ENCODE data around the gene CACNG1. TPM values are rescaled to one million over a fixed set of nuclear protein-coding genes. Genes with fewer than 3 reads are reported as not detected.
"Not testable (repeated sequence)": the region's sequence is repeated elsewhere in the genome, so short reads cannot be mapped to it uniquely, and the experiment has no call there.

CACNG1 gene
- total RNA-seq, 1 donor from 2014 or later, result not detected

- intact Hi-C loops (cut with micrococcal nuclease), result no loop called here
- CTCF ChIA-PET, result no interaction called here
- POLR2A ChIA-PET, result no interaction called here
These were observed 46.0 kb downstream of the CACNG1 start for GRCh38 chr17:67090341-67090740.

GRCh38 chr17:67092291-67092690 lies 47.9 kb downstream of the CACNG1 start:
- ATAC-seq (ENCODE audit: low read depth) (no peak), DNase-seq (no peak)
- no peak for TF ChIP-seq CTCF (IDR thresholded peaks at IDR 0.05)
- POLR2A ChIA-PET, result no interaction called here
- no peaks in the 10 kb centered on the region for H3K27me3 Mint-ChIP-seq
- H3K4me3 Mint-ChIP-seq, result no peak overlapping the region
- H3K27ac Mint-ChIP-seq, result no peak overlapping the region
- H3K36me3 Mint-ChIP-seq (ENCODE audit: low read depth), result peaks cover 67% of the 10 kb centered on the region
- H3K9me3 Mint-ChIP-seq, result peaks cover 3% of the 10 kb centered on the region
- CTCF ChIA-PET, result no interaction called here
- intact Hi-C loops (cut with micrococcal nuclease), result no loop called here
- peaks cover 5% of the 10 kb centered on the region for H3K4me1 Mint-ChIP-seq

More at GRCh38 chr17:67090341-67090740, 46.0 kb downstream of the CACNG1 start:
- no peaks in the 10 kb centered on the region for H3K27me3 Mint-ChIP-seq
- H3K9me3 Mint-ChIP-seq, result peaks cover 3% of the 10 kb centered on the region
- ATAC-seq (ENCODE audit: low read depth), result no peak
- no peak overlapping the region for H3K27ac Mint-ChIP-seq
- no peak for DNase-seq
- no peak for TF ChIP-seq CTCF (IDR thresholded peaks at IDR 0.05)
- no peaks in the 10 kb centered on the region for H3K4me1 Mint-ChIP-seq
- H3K36me3 Mint-ChIP-seq (ENCODE audit: low read depth), result peaks cover 68% of the 10 kb centered on the region
- no peak overlapping the region for H3K4me3 Mint-ChIP-seq

GRCh38 chr17:67092710-67093109 lies 48.4 kb downstream of the CACNG1 start:
- intact Hi-C loops (cut with micrococcal nuclease), result not testable (repeated sequence)

DNA sequence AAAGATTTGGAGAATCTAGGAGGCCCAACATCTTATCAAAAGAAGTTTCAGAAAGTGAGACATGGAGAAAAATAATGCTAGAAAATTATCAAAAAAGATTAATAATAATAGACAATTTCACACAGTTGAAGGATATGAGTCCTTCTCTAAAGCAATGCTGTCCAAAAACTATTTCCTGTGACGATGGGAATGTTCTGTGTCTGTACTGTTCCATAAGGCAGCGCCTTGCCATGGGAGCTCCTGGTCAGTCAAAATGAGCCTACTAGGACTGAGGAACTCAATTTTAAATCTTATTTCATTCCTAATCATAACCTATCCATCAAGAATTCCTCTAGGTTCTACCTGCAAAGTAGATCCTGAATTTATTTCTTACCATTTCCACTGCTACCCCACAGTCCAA lies 49.0 kb downstream of the CACNG1 start:
- POLR2A ChIA-PET, result no interaction called here
- H3K27ac Mint-ChIP-seq, result no peak overlapping the region
- peaks cover 7% of the 10 kb centered on the region for H3K4me1 Mint-ChIP-seq
- no peak for TF ChIP-seq CTCF (IDR thresholded peaks at IDR 0.05)
- peaks cover 3% of the 10 kb centered on the region for H3K9me3 Mint-ChIP-seq
- H3K36me3 Mint-ChIP-seq (ENCODE audit: low read depth), result peaks cover 65% of the 10 kb centered on the region
- no peaks in the 10 kb centered on the region for H3K27me3 Mint-ChIP-seq
- CTCF ChIA-PET, result no interaction called here
- no peak for ATAC-seq (ENCODE audit: low read depth)
- no peak for DNase-seq
- intact Hi-C loops (cut with micrococcal nuclease), result no loop called here
- no peak overlapping the region for H3K4me3 Mint-ChIP-seq

More at GRCh38 chr17:67092710-67093109, 48.4 kb downstream of the CACNG1 start:
- H3K9me3 Mint-ChIP-seq; CTCF ChIA-PET; H3K27me3 Mint-ChIP-seq; H3K4me3 Mint-ChIP-seq; H3K27ac Mint-ChIP-seq; ATAC-seq (ENCODE audit: low read depth); H3K4me1 Mint-ChIP-seq; DNase-seq; POLR2A ChIA-PET: not testable (repeated sequence)
- peaks cover 65% of the 10 kb centered on the region for H3K36me3 Mint-ChIP-seq (ENCODE audit: low read depth)

DNA sequence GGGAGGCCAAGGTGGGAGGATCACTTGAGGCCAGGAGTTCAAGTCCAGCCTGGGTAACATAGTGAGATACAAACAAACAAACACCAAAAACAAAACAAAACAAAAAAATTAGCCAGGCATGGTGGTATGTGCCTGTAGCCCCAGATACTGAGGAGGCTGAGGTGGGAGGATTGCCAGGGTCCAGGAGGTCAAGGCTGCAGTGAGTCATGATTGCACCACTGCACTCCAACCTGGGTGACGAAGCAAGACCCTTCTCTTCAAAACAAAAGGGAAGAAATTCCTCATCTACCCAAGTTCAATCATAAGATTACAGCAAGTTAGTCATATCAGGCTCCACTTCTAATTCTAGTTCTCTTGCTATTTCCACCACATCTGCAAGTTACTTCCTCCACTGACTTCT lies 50.9 kb downstream of the CACNG1 start:
- H3K27ac Mint-ChIP-seq; H3K4me3 Mint-ChIP-seq; H3K4me1 Mint-ChIP-seq; CTCF ChIA-PET; intact Hi-C loops (cut with micrococcal nuclease); H3K27me3 Mint-ChIP-seq; POLR2A ChIA-PET; ATAC-seq (ENCODE audit: low read depth); H3K9me3 Mint-ChIP-seq; DNase-seq: not testable (repeated sequence)
- peaks cover 53% of the 10 kb centered on the region for H3K36me3 Mint-ChIP-seq (ENCODE audit: low read depth)

DNA sequence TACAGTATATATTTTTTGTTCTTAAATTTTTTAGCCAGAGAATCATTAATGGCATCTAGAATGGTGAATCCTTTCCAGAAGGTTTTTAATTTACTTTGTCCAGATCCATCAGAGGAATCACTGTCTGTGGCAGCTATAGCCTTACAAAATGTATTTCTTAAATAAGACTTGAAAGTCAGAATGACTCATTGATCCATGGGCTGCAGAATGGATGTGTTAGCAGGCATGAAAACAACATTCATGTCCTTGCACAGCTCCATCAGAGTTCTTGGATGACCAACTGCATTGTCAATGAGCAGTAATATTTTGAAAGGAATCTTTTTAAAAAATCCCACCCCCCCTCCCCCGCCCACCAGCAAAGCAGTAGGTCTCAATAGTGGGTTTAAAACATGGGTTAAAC lies 51.4 kb downstream of the CACNG1 start:
- Mint-ChIP-seq H3K9me3 (no peaks in the 10 kb centered on the region), H3K4me1 (peaks cover 10% of the 10 kb centered on the region), H3K36me3 (ENCODE audit: low read depth) (peaks cover 55% of the 10 kb centered on the region), H3K27ac (no peak overlapping the region), H3K4me3 (no peak overlapping the region), H3K27me3 (no peaks in the 10 kb centered on the region)
- DNase-seq (no peak), ATAC-seq (ENCODE audit: low read depth) (no peak)
- POLR2A ChIA-PET, result no interaction called here
- intact Hi-C loops (cut with micrococcal nuclease), result no loop called here
- CTCF ChIA-PET, result no interaction called here
- TF ChIP-seq CTCF (IDR thresholded peaks at IDR 0.05), result no peak

Measured in activated B cell treated with CpG ODN at 0.5 μM for 24 hours (primary cell).